ENCODE results near the gene DNAH2.

GRCh38 chr17:7843536-7844291, 126.2 kb downstream of the DNAH2 start:
- TF ChIP-seq CTCF (IDR thresholded peaks at IDR 0.05) (no peak), POLR2A (IDR thresholded peaks at IDR 0.05) (peak in 1 of 4 donors; percentile 66)
